Activated CD4-positive, alpha-beta T cell treated with anti-CD3 and anti-CD28 coated beads, Interleukin-2, Interleukin-6, amounts not matched to agents 100 ng/mL and 50 ng/mL, durations not matched to agents 16 hours and 8 hours (primary cell): Measurements from ENCODE around the gene CCDC170.

Source experiments
- DNase-seq: peaks from one replicate; pipeline ENCODE4 v3.0.0-alpha.2; 2020

CCDC170 gene

GRCh38 chr6:151548201-151548600 lies 54.4 kb downstream of the CCDC170 start:
- DNase-seq: no peak

GRCh38 chr6:151549790-151550189 lies 56.0 kb downstream of the CCDC170 start:
- DNase-seq: no peak

DNA sequence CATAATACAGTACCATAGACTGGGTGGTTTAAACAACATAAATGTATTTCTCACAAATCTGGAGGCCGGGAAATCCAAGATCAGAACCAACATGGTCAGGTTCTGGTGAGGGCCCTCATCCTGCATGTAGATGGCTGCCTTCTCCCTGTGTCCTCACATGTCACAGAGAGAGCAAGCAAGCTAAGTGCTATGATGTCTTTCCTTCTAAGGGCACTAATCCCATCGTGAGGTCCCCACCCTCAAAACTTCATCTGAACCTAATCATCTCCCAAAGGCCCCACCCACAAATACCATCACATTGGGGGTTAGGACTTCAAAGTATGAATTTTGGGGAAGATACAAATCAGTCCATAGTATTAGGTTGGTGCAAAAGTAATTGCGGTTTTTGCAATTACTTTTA lies 56.8 kb downstream of the CCDC170 start:
- DNase-seq: no peak

GRCh38 chr6:151551223-151551857 lies 57.5 kb downstream of the CCDC170 start:
- DNase-seq: peak; percentile 18

DNA sequence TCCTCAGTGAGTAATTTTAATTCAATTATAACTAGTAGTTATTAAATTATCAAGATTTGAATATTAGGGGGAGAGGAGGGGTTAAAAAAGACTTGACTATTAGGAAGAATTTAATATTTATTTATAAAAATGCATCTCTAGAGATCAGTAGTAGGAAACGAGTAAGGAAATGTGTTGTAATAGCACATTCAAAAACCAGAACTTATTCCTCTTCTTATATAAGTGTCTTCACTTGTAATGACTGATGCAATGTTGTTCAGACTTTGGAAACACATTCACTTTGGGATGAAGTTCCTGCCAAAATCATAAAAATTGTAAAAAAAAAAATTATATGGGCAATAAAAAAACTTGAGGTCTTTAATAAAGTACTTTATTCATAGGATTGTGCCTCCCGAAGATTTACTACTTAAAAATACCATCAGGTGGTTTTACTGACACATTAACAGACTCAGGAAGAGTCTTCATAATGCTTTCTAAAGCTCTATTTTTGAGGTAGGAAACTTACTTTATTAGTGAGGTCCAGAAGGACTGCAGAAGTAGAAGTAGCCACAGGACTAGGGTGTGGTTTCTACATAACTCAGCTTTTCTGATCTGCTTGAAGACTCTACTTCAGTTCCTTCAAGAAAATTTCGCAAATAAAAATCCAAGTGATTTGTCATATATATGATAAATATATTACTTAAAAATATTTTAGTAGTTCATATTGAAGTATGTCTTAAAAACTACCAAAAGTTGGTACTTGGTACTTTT lies 59.8 kb downstream of the CCDC170 start:
- DNase-seq: no peak

DNA sequence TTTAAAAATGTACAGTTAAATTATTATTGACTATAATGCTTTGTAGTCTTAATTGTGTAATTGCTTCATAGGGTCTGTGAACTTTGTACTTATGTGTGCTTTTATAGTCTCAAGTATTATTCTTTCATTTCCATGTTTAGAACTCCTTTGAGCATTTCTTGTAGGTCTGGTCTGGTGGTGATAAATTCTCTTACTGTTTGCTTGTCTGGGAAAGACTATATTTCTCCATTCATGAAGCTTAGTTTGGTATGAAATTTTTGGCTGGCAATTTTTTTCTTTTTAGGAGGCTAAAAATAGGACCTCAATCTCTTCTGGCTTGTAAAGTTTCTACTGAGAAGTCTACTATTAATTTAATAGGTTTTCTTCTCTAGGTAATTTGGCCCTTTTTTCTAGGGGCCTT lies 67.4 kb downstream of the CCDC170 start:
- DNase-seq: no peak

- no peak for DNase-seq
These were observed 70.8 kb downstream of the CCDC170 start for GRCh38 chr6:151564654-151565053.

GRCh38 chr6:151565940-151566339 lies 72.1 kb downstream of the CCDC170 start:
- DNase-seq: no peak

DNA sequence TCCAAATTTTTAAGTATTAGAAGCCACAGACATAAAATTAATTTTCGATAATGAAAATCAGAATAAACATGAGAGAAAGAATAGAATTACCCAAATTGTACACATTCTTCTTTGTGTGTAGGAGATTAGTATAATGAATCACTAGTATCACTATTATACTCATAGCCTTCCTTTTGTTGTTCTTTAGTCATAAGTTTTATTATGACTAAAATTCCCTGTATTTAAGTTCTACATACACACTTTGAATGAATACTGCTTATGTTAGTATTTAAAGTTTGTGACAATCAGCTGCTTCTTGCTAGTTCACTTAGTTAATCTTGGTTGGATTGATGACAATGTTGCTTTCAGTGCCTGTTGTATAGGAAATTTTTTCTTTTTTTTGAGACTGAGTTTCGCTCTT lies 72.7 kb downstream of the CCDC170 start:
- DNase-seq: peak; percentile 8

DNA sequence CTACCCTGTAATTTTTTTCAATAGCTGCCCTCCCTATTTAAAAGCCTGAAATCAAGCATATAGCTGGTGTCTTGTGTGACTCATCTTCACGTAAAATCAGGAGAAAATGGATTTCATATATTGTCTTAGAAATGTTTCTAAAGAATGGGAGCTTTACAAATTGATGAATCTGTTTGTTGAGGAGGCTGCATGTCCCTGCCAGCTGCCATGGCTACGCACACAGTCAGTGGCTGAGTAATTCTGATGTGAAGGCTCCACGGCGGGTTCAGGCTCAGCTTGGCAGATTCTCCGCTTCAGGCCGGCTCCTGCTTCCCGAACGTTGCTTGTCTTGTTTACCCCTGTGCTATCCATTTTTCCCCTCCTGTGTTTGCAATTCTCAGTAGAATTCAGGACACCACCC lies 82.8 kb downstream of the CCDC170 start:
- no peak for DNase-seq

GRCh38 chr6:151577257-151577656 lies 83.4 kb downstream of the CCDC170 start:
- DNase-seq: no peak

DNA sequence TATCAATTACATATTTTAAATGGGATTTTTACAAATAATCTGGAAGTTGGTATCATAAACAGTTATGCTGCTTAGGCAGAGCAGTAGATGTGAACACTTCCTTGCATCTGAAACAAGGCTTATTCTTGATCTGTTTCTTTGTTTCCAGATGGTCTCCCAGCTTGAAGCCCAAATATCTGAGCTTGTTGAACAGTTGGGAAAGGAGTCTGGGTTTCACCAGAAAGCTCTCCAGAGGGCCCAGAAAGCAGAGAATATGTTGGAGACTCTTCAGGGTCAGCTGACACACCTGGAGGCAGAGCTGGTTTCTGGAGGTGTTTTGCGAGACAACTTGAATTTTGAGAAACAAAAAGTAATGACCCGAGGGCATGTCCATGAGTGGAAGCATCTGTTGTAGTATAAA lies 91.9 kb downstream of the CCDC170 start:
- no peak for DNase-seq

GRCh38 chr6:151589667-151590066 lies 95.8 kb downstream of the CCDC170 start:
- DNase-seq: no peak

GRCh38 chr6:151590742-151591141 lies 96.9 kb downstream of the CCDC170 start:
- DNase-seq: no peak

DNA sequence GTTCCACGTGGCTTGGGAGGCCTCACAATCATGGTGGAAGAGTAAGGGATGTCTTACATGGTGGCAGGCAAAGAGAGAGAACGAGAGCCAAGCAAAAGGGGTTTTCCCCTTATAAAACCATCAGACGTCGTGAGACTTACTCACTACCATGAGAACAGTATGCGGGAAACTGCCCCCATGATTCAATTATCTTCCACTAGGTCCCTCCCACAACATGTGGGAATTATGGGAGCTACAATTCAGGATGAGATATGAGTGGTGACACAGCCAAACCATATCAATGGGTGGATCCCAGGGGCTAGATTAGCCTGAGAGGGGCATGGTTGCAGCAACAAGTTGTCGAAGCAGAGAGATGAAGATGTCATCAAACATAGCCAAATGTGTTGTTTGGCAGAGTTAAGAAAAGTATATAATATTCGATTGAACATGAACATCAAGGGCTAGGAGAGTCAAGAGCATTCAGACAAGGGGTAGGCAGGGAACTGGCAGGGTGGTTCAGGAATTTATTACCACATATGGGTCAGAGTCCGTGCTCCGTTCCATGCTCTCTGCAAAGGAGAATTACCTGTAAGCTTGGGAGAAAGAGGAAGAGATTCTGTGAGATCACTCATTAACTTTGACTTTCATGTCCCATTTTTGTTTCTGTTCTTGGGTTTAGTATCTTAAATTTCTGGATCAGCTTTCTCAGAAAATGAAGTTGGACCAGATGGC lies 98.8 kb downstream of the CCDC170 start:
- no peak for DNase-seq

GRCh38 chr6:151609146-151609902 lies 115.5 kb downstream of the CCDC170 start:
- no peak for DNase-seq

- no peak for DNase-seq
These were observed 116.5 kb downstream of the CCDC170 start for GRCh38 chr6:151610326-151610725.

GRCh38 chr6:151614630-151615029 lies 120.8 kb downstream of the CCDC170 start:
- DNase-seq: no peak

DNA sequence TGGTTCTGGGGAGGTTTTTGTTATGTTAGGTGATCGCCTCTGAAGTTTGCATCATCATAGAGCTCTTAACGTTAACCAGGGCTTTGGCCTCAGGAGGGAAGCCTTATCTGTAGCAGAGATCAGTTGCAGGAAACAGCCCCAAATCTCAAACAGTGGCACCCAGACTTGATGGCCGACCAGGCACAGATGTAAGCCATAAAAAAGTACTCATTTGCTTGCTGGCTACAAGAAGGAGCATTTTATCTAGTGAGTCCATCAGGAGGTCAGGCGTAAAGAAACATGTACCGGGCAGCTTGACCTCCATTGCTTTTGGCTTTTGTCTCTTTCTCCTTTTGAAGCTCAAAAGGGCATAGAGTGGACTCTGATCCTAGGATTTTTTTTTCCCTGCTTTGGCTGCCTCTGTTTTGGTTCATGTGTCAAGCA lies 122.3 kb downstream of the CCDC170 start:
- DNase-seq: no peak

GRCh38 chr6:151616600-151616999 lies 122.8 kb downstream of the CCDC170 start:
- no peak for DNase-seq

- DNase-seq: no peak
These were observed 123.7 kb downstream of the CCDC170 start for GRCh38 chr6:151617539-151617938.

DNA sequence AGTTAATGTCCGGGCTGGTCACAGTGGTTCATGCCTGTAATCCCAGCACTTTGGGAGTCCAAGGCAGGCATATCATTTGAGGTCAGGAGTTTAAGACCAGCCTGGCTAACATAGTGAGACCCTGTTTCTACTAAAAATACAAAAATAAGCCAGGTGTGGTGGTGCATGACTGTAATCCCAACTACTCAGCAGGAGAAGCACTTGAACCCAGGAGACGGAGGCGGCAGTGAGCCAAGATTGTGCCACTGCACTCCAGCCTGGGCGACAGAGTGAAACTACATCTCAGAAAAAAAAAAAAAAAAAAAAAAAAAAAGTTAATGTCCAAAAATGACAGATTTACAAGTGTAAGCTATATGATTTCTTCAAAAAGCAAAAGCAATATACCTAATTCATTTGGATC lies 124.9 kb downstream of the CCDC170 start:
- no peak for DNase-seq

GRCh38 chr6:151620179-151620578 lies 126.4 kb downstream of the CCDC170 start:
- DNase-seq: no peak
